Heart right ventricle (tissue), 16 donors: ENCODE results near the gene PLLP. TPM values are rescaled to one million over a fixed set of nuclear protein-coding genes. Genes with fewer than 3 reads are reported as not detected.

Experiments
- ATAC-seq, 8 donors: fragments of 200-7000 bp; cut with Tn5 transposase; one replicate each; pipeline ENCODE4 v1.9.1; 2020; ENCODE audit warnings: mild to moderate bottlenecking in 8 of 8, moderate library complexity in 8 of 8, moderate number of reproducible peaks in 1 of 8
- DNase-seq, 2 donors: peaks; one replicate each; pipeline ENCODE4 v3.0.0-alpha.2; 2020
- H3K27ac ChIP-seq, 10 donors: fragments of 200-600 bp; sonication (generic) in 2 of 10; one replicate each; pipeline versions ENCODE4 v1.5.0 to v1.8.0; 2020 to 2022; ENCODE audit warnings: mild to moderate bottlenecking in 3 of 10
- H3K27me3 ChIP-seq, 7 donors: fragments of 200-600 bp; one replicate each; pipeline ENCODE4 v1.8.0; 2021 to 2022; ENCODE audit warnings: mild to moderate bottlenecking in 2 of 7
- H3K36me3 ChIP-seq, 9 donors: fragments of 200-600 bp; sonication (generic) in 1 of 9; one replicate each; pipeline versions ENCODE4 v1.5.0 to v1.8.0; 2020 to 2022; ENCODE audit warnings: mild to moderate bottlenecking in 2 of 9
- H3K4me1 ChIP-seq, 9 donors: fragments of 200-600 bp; sonication (generic) in 1 of 9; one replicate each; pipeline versions ENCODE4 v1.5.0 to v1.8.0; 2020 to 2022; ENCODE audit warnings: mild to moderate bottlenecking in 4 of 9
- H3K4me3 ChIP-seq, 10 donors: fragments of 200-600 bp; sonication (generic) in 2 of 10; one replicate each; pipeline versions ENCODE4 v1.5.0 to v1.8.0; 2020 to 2022; ENCODE audit warnings: mild to moderate bottlenecking in 7 of 10, moderate library complexity in 2 of 10
- H3K9me3 ChIP-seq, 11 donors: fragments of 200-600 bp in 10 of 11; sonication (generic) in 2 of 11; one replicate each; pipeline versions ENCODE4 v1.5.0 to v1.8.0; 2013 to 2022; ENCODE audit warnings: mild to moderate bottlenecking in 2 of 11, control low read depth in 1 of 11, moderate library complexity in 1 of 11
- CTCF ChIP-seq, 9 donors: fragments of 200-600 bp; sonication (generic) in 2 of 9; IDR thresholded peaks; one replicate each; pipeline versions ENCODE4 v1.5.0 to v1.8.0; 2021 to 2022; ENCODE audit warnings: antibody characterized with exemption in 9 of 9, mild to moderate bottlenecking in 5 of 9, moderate library complexity in 1 of 9
- WGBS, 2 donors: extraction: QIAGEN DNeasy Blood & Tissue Kit; methylation state at CpG; one replicate each; pipeline ENCODE4 v1.1.7; 2013; ENCODE audit warnings: inconsistent platforms in 1 of 2; 5-methylcytosine and 5-hydroxymethylcytosine counted together
- intact Hi-C, 10 donors: fragments of 100-400 bp; cut with DNase I; formaldehyde crosslinking; loops; one replicate each; pipeline versions ENCODE4 v1.11.1 to v1.14.2; 2022
- polyA plus RNA-seq, 2 donors: library from polyadenylated mRNA; stranded (reverse); fragments of 200-250 nt; gene quantifications; one replicate each; pipeline ENCODE4 v1.2.3, GENCODE V29; 2013
- total RNA-seq, 10 donors: library from RNA; stranded (reverse); fragmentation: NEBNext Ultra II Directional in 3 of 10; extraction: Animal tissue kit (Norgen Biotek cat#: 25700) in 3 of 10; gene quantifications; one replicate each; pipeline versions ENCODE4 v1.2.1 to v1.2.4, GENCODE V29; 2021 to 2023
- donor health status: Arrhythmogenic right ventricular cardiomyopathy.
- donor health status: ischemic (EF 13 %, LVEDD 7.1; RV severe dilation, severe dysfunction).
- donor health status: healthy with polysubstance abuse.
- donor health status: DM: no; HTN: yes; CAD: no.
- donor health status: DM: no; HTN: no; CAD: no.
- donor health status: ischemic (EF 25% LVEDD 6.9; RV normal size, moderate dysfunction).
- donor health status: ischemic (EF 25% LVEDD 5.7; RV mildly dilated, moderate dysfunction).
- donor health status: healthy.
- donor health status: DM: yes; HTN: yes; CAD: no.
- donor health status: Ischemic cardiomyopathy.
- donor health status: ischemic (EF 35%, LVEDD 5.7; RV mildly dilated, moderate dysfunction).
- donor health status: nonischemic (EF 11% LVEDD 7.7; RV severe dilation, severe dysfunction).
- donor health status: DM: yes; HTN: yes; CAD: no.
- donor health status: PGD.
- donor health status: ischemic (EF 29% LVEDD 5.4; RV normal size, mild dysfunction).
- donor health status: nonischemic (EF 23%, LVEDD 6.1; RV moderate dilation, normal function).

The PLLP gene
- total and polyA plus RNA-seq, 12 donors = 1.7 to 10.6 (median 2.4) TPM

DNA sequence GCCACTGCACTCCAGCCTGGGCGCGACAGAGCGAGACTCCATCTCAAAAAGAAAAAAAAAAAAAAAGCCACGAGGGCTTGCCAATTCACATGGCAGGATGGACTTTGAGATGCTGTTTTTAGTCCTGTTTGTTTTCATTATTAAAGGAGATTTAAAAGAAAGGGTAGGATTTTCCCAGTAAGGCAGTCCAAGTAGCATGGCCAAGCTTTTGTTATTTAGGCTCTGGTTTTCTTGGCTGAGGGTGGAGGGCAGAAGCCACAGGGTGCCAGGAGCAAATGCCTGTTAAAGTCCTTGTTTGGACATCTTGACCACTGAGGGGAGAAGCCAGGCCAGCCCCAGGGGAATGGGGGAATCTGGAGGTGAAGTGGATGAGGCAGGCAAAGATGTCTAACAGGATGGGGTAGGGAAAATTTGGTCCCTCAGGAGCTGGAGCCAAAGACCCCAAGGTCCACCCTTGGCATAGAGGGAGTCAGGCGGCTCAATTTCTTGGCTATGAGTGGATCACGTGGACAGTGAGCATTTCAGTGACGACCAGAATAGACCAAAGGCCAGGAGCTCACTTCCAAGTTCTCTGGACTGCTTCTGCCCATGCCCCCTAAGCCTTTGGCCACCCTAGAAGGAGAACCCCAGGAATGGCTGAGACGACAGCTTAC is 20.8 kb upstream of the PLLP start:
- Histone ChIP-seq H3K27me3 (no peaks in the 10 kb centered on the region), H3K4me1 (peaks cover 4 to 43% (median 30%) of the 10 kb centered on the region in 9 donors), H3K36me3 (no peaks in the 10 kb centered on the region), H3K4me3 (no peak overlapping the region), H3K27ac (peak overlapping the region; percentile 39 to 83 (median 72)), H3K9me3 (no peaks in the 10 kb centered on the region)
- no peak for TF ChIP-seq CTCF (IDR thresholded peaks at IDR 0.05)
- DNase-seq = peak in 1 of 2 donors; percentile 46
- WGBS, 2 donors = 41 to 51% methylated on average over 8 of the region's 8 CpGs
- ATAC-seq = peak in 6 of 8 donors; percentile 3 to 26 (median 15)
- intact Hi-C loops = loop anchor here in 3 of 10 donors (2.0 to 10.0 kb wide), 3 partner anchors 68 to 216 kb away; partner anchors contain the start of gene CX3CL1 (in 1 of the 3)

DNA sequence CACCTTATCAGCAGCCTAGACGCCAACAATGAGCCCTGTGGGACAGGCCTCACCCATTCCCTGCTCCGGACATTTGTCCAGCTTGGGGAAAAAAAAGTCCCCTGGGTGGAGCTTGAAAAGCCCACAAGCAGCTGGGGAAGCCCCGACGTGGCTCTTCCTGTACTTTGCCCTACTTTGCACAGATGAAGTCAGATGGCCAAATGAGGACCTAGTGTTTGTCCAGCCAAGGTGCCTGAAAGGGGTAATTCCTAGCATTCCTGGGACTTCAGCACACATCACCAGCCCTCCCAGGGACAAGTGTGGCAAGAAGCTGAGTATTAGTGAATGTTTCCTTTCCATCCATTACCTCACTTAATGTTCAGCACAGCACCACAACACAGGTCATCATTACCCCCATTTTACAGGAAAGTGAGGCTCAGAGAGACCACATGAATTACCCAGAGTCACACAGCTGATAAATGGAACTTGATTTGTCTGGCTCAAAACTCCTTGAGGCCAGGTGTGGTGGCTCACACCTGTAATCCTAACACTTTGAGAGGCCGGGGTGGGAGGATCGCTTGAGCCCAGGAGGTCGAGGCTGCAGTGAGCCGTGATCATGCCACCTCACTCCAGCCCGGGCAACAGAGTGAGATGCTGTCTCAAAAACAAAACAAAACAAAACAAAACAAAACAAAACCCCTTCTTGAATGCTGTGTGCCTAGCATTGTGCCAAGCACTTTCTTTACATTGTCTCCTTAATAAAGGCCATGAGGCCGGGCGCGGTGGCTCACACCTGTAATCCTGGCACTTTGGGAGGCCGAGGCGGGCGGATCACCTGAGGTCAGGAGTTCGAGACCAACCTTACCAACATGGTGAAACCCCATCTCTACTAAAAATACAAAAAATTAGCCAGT is 19.9 kb upstream of the PLLP start:
- intact Hi-C loops = loop anchor here in 9 of 10 donors (2.0 to 10.0 kb wide), 7 partner anchors 68 to 233 kb away; partner anchors contain the start of genes CX3CL1 (in 4 of the 9) and CCDC102A (in 1 of the 9)
- peak overlapping the region; percentile 39 to 83 (median 72) for H3K27ac ChIP-seq
- H3K36me3 ChIP-seq = no peaks in the 10 kb centered on the region
- DNase-seq (peak in 1 of 2 donors; percentile 79), ATAC-seq (peak in 7 of 8 donors; percentile 0 to 48 (median 16))
- no peaks in the 10 kb centered on the region for H3K27me3 ChIP-seq
- 73 to 78% methylated on average over 16 of the region's 16 CpGs for WGBS, 2 donors
- peaks cover 4 to 41% (median 34%) of the 10 kb centered on the region in 9 donors for H3K4me1 ChIP-seq
- no peak for TF ChIP-seq CTCF (IDR thresholded peaks at IDR 0.05)
- H3K9me3 ChIP-seq = no peaks in the 10 kb centered on the region
- no peak overlapping the region for H3K4me3 ChIP-seq

DNA sequence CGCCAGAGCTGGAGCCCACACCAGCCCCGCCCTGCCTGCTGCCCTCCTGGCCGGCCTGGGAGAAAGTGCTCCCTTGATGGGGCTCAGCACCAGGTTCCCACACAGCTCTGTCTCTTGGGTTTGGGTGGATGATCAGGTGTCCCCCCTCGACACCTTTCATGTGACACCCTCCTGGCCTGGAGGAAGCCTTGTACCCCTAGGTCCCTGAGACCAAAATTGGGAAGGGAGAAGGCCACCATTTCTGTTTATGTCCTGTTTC is 19.4 kb upstream of the PLLP start:
- Histone ChIP-seq H3K9me3 (no peaks in the 10 kb centered on the region), H3K4me1 (peaks cover 4 to 46% (median 36%) of the 10 kb centered on the region in 9 donors), H3K4me3 (no peak overlapping the region), H3K27me3 (no peaks in the 10 kb centered on the region), H3K27ac (peak overlapping the region; percentile 10 to 83 (median 70)), H3K36me3 (no peaks in the 10 kb centered on the region)
- WGBS, 2 donors = 76 to 82% methylated on average over 4 of the region's 4 CpGs
- intact Hi-C loops = loop anchor here in 9 of 10 donors (2.0 to 10.0 kb wide), 8 partner anchors 68 to 233 kb away; partner anchors contain the start of genes CX3CL1 (in 4 of the 9) and CCDC102A (in 1 of the 9)
- DNase-seq = no peak
- no peak for ATAC-seq
- TF ChIP-seq CTCF (IDR thresholded peaks at IDR 0.05) = no peak
